GM23338 (cell line): Measurements from ENCODE around the gene GHRHR.

Source experiments
- CREB1 ChIP-seq: fragments of 250-450 bp; sonication (Bioruptor Pico); IDR thresholded peaks from 2 replicates; pipeline ENCODE4 v1.5.0; 2020; ENCODE audit warnings: low read depth, mild to moderate bottlenecking, moderate library complexity
- EZH2 ChIP-seq: fragments of 200-600 bp; sonication (generic); IDR thresholded peaks from one replicate; pipeline ENCODE4 v1.8.0; 2017; ENCODE audit warnings: antibody characterized with exemption, mild to moderate bottlenecking, low read depth; ENCODE audit not compliant: unreplicated experiment
- EZH2phosphoT487 ChIP-seq: fragments of 200-600 bp; sonication (generic); IDR thresholded peaks from one replicate; pipeline ENCODE4 v1.8.1; 2018; ENCODE audit warnings: antibody characterized with exemption; ENCODE audit not compliant: unreplicated experiment
- JUNB ChIP-seq: IDR thresholded peaks from one replicate; pipeline ENCODE4 v1.6.1; 2016; ENCODE audit warnings: antibody characterized with exemption; ENCODE audit not compliant: unreplicated experiment
- POLR2AphosphoS5 ChIP-seq: IDR thresholded peaks from 2 replicates; pipeline ENCODE4 v1.6.1; 2016; ENCODE audit warnings: antibody characterized with exemption, low read depth
- TF ChIP-seq, protein P1 (sequence below), 2 experiments: fragments of 200-600 bp in 1 of 2; sonication (generic) in 1 of 2; conservative IDR thresholded peaks; 2 replicates each; pipeline versions ENCODE4 v1.5.1 to v1.6.1; 2016 to 2017; ENCODE audit warnings: antibody characterized with exemption in 2 of 2, low read depth in 2 of 2, mild to moderate bottlenecking in 2 of 2, moderate library complexity in 1 of 2
- TF ChIP-seq, protein P2 (sequence below): IDR thresholded peaks from one replicate; pipeline ENCODE4 v1.6.1; 2018; ENCODE audit warnings: antibody characterized with exemption; ENCODE audit not compliant: unreplicated experiment
- TF ChIP-seq, protein P3 (sequence below): IDR thresholded peaks from 2 replicates; pipeline ENCODE4 v1.6.1; 2016; ENCODE audit warnings: antibody characterized with exemption
- TF ChIP-seq, protein P4 (sequence below): fragments of 250-450 bp; sonication (Bioruptor Pico); IDR thresholded peaks from 2 replicates; pipeline ENCODE4 v1.5.0; 2020; ENCODE audit warnings: mild to moderate bottlenecking, moderate library complexity

DNA sequence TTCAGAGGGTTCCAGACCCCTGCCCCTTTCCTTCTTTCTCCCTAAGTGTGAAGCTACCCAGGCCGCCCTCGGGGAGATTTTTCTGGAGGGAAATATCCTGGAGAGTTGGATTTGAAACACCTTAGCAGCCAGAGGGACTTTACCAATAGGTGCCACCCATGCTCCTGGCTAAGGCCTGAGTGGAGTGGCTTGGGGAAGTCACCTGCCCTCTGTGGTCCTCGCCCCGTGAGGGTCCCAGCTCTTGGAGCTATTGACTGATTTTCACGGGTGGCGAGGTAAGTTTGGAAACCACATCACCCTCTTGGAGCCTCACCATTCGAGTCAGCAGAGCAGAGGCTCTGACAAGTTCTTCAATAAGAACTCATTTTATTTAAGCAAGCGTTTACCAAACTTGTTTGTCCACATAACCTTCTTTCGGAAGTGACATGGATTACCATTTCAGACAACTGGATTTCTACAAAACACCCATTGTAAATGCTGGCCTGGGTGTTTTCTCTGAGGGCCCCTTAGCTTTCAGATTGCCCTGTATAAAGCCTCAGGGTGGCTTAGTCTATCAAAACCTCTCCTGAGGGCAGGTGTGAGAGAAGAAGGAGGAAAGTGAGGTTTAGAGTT is 31.7 kb upstream of the GHRHR start:
- TF ChIP-seq, protein P1, sequence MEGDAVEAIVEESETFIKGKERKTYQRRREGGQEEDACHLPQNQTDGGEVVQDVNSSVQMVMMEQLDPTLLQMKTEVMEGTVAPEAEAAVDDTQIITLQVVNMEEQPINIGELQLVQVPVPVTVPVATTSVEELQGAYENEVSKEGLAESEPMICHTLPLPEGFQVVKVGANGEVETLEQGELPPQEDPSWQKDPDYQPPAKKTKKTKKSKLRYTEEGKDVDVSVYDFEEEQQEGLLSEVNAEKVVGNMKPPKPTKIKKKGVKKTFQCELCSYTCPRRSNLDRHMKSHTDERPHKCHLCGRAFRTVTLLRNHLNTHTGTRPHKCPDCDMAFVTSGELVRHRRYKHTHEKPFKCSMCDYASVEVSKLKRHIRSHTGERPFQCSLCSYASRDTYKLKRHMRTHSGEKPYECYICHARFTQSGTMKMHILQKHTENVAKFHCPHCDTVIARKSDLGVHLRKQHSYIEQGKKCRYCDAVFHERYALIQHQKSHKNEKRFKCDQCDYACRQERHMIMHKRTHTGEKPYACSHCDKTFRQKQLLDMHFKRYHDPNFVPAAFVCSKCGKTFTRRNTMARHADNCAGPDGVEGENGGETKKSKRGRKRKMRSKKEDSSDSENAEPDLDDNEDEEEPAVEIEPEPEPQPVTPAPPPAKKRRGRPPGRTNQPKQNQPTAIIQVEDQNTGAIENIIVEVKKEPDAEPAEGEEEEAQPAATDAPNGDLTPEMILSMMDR (conservative IDR thresholded peaks at IDR 0.05; ENCODE audit: low read depth in 2 of 2), result no peak
- TF ChIP-seq POLR2AphosphoS5, result no peak
- TF ChIP-seq, protein P2, sequence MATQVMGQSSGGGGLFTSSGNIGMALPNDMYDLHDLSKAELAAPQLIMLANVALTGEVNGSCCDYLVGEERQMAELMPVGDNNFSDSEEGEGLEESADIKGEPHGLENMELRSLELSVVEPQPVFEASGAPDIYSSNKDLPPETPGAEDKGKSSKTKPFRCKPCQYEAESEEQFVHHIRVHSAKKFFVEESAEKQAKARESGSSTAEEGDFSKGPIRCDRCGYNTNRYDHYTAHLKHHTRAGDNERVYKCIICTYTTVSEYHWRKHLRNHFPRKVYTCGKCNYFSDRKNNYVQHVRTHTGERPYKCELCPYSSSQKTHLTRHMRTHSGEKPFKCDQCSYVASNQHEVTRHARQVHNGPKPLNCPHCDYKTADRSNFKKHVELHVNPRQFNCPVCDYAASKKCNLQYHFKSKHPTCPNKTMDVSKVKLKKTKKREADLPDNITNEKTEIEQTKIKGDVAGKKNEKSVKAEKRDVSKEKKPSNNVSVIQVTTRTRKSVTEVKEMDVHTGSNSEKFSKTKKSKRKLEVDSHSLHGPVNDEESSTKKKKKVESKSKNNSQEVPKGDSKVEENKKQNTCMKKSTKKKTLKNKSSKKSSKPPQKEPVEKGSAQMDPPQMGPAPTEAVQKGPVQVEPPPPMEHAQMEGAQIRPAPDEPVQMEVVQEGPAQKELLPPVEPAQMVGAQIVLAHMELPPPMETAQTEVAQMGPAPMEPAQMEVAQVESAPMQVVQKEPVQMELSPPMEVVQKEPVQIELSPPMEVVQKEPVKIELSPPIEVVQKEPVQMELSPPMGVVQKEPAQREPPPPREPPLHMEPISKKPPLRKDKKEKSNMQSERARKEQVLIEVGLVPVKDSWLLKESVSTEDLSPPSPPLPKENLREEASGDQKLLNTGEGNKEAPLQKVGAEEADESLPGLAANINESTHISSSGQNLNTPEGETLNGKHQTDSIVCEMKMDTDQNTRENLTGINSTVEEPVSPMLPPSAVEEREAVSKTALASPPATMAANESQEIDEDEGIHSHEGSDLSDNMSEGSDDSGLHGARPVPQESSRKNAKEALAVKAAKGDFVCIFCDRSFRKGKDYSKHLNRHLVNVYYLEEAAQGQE, result no peak
- no peak for TF ChIP-seq EZH2phosphoT487
- no peak for TF ChIP-seq EZH2
- no peak for TF ChIP-seq CREB1 (CRISPR knock-in tag)
- TF ChIP-seq, protein P3, sequence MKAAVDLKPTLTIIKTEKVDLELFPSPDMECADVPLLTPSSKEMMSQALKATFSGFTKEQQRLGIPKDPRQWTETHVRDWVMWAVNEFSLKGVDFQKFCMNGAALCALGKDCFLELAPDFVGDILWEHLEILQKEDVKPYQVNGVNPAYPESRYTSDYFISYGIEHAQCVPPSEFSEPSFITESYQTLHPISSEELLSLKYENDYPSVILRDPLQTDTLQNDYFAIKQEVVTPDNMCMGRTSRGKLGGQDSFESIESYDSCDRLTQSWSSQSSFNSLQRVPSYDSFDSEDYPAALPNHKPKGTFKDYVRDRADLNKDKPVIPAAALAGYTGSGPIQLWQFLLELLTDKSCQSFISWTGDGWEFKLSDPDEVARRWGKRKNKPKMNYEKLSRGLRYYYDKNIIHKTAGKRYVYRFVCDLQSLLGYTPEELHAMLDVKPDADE, result no peak
- no peak for TF ChIP-seq JUNB
- TF ChIP-seq, protein P4, sequence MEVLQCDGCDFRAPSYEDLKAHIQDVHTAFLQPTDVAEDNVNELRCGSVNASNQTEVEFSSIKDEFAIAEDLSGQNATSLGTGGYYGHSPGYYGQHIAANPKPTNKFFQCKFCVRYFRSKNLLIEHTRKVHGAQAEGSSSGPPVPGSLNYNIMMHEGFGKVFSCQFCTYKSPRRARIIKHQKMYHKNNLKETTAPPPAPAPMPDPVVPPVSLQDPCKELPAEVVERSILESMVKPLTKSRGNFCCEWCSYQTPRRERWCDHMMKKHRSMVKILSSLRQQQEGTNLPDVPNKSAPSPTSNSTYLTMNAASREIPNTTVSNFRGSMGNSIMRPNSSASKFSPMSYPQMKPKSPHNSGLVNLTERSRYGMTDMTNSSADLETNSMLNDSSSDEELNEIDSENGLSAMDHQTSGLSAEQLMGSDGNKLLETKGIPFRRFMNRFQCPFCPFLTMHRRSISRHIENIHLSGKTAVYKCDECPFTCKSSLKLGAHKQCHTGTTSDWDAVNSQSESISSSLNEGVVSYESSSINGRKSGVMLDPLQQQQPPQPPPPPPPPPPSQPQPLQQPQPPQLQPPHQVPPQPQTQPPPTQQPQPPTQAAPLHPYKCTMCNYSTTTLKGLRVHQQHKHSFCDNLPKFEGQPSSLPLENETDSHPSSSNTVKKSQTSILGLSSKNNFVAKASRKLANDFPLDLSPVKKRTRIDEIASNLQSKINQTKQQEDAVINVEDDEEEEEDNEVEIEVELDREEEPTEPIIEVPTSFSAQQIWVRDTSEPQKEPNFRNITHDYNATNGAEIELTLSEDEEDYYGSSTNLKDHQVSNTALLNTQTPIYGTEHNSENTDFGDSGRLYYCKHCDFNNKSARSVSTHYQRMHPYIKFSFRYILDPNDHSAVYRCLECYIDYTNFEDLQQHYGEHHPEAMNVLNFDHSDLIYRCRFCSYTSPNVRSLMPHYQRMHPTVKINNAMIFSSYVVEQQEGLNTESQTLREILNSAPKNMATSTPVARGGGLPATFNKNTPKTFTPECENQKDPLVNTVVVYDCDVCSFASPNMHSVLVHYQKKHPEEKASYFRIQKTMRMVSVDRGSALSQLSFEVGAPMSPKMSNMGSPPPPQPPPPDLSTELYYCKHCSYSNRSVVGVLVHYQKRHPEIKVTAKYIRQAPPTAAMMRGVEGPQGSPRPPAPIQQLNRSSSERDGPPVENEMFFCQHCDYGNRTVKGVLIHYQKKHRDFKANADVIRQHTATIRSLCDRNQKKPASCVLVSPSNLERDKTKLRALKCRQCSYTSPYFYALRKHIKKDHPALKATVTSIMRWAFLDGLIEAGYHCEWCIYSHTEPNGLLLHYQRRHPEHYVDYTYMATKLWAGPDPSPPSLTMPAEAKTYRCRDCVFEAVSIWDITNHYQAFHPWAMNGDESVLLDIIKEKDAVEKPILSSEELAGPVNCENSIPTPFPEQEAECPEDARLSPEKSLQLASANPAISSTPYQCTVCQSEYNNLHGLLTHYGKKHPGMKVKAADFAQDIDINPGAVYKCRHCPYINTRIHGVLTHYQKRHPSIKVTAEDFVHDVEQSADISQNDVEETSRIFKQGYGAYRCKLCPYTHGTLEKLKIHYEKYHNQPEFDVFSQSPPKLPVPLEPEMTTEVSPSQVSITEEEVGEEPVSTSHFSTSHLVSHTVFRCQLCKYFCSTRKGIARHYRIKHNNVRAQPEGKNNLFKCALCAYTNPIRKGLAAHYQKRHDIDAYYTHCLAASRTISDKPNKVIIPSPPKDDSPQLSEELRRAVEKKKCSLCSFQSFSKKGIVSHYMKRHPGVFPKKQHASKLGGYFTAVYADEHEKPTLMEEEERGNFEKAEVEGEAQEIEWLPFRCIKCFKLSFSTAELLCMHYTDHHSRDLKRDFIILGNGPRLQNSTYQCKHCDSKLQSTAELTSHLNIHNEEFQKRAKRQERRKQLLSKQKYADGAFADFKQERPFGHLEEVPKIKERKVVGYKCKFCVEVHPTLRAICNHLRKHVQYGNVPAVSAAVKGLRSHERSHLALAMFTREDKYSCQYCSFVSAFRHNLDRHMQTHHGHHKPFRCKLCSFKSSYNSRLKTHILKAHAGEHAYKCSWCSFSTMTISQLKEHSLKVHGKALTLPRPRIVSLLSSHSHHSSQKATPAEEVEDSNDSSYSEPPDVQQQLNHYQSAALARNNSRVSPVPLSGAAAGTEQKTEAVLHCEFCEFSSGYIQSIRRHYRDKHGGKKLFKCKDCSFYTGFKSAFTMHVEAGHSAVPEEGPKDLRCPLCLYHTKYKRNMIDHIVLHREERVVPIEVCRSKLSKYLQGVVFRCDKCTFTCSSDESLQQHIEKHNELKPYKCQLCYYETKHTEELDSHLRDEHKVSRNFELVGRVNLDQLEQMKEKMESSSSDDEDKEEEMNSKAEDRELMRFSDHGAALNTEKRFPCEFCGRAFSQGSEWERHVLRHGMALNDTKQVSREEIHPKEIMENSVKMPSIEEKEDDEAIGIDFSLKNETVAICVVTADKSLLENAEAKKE (CRISPR knock-in tag), result no peak
